IMR-90 (cell line): Measurements from ENCODE around the gene TLR1. TPM values are rescaled to one million over a fixed set of nuclear protein-coding genes. Genes with fewer than 3 reads are reported as not detected.

ENCODE experiments used
- ATAC-seq: fragments of 200-7000 bp; cut with Tn5 transposase; 2 replicates; pipeline ENCODE4 v1.9.1; 2020; ENCODE audit warnings: low read depth, mild to moderate bottlenecking, moderate library complexity
- BruUV-seq: library from RNA; stranded (reverse); fragments of 400-500 nt; replicated peaks from 2 replicates; lab custom pipeline; 2021; lab: Mats Ljungman, UMichigan
- CTCF ChIA-PET: fragments of 300-600 bp; formaldehyde crosslinking; extraction: SDS; loops from one replicate; lab custom pipeline; 2021; ENCODE audit warnings: antibody characterized with exemption; lab: Yijun Ruan, JAX
- POLR2A ChIA-PET: fragments of 300-600 bp; sonication (Branson Sonifier 250); formaldehyde crosslinking; loops from one replicate; lab custom pipeline; 2022; ENCODE audit warnings: antibody characterized with exemption; ENCODE audit not compliant: unreplicated experiment; lab: Charles Lee
- DNase-seq: peaks from one replicate; pipeline ENCODE4 v3.0.0; 2013
- H2AFZ ChIP-seq: replicated peaks from 2 replicates; pipeline ENCODE3; 2013; ENCODE audit warnings: low read length, mild to moderate bottlenecking; ENCODE audit not compliant: poor library complexity
- H2AK5ac ChIP-seq: 2 replicates; pipeline ENCODE4 v1.6.1; 2013; ENCODE audit warnings: low read depth, low read length, inconsistent platforms
- H2AK9ac ChIP-seq: replicated peaks from 2 replicates; pipeline ENCODE3; 2013; ENCODE audit warnings: mild to moderate bottlenecking, low read depth, low read length, moderate library complexity; ENCODE audit not compliant: poor library complexity
- H2BK120ac ChIP-seq: 2 replicates; pipeline ENCODE4 v1.6.1; 2013; ENCODE audit warnings: low read depth, low read length, inconsistent platforms
- H2BK15ac ChIP-seq: 3 replicates; pipeline ENCODE4 v1.6.1; 2013; ENCODE audit warnings: low read depth, low read length, inconsistent platforms
- H2BK20ac ChIP-seq: 2 replicates; pipeline ENCODE4 v1.6.1; 2013; ENCODE audit warnings: low read depth, mild to moderate bottlenecking, inconsistent platforms, low read length, moderate library complexity
- H2BK5ac ChIP-seq: 2 replicates; pipeline ENCODE4 v1.6.1; 2013; ENCODE audit warnings: mild to moderate bottlenecking, low read depth, low read length, inconsistent platforms; ENCODE audit not compliant: poor library complexity, severe bottlenecking
- H3K14ac ChIP-seq: replicated peaks from 2 replicates; pipeline ENCODE4 v1.6.1; 2013; ENCODE audit warnings: low read depth, low read length, inconsistent platforms
- H3K18ac ChIP-seq: 2 replicates; pipeline ENCODE4 v1.6.1; 2013; ENCODE audit warnings: low read depth, low read length, control low read depth
- H3K23ac ChIP-seq: 2 replicates; pipeline ENCODE4 v1.6.1; 2013; ENCODE audit warnings: low read depth, low read length, inconsistent platforms
- H3K27ac ChIP-seq: 2 replicates; pipeline ENCODE4 v1.5.1; 2013; ENCODE audit warnings: mild to moderate bottlenecking, control low read depth, low read length; ENCODE audit not compliant: insufficient read depth
- H3K27me3 ChIP-seq: 2 replicates; pipeline ENCODE4 v1.6.1; 2013; ENCODE audit warnings: low read length; ENCODE audit not compliant: control insufficient read depth, insufficient read depth
- H3K36me3 ChIP-seq: 2 replicates; pipeline ENCODE4 v1.6.1; 2013; ENCODE audit warnings: low read length, mixed read lengths; ENCODE audit not compliant: control insufficient read depth, insufficient read depth
- H3K4ac ChIP-seq: 2 replicates; pipeline ENCODE4 v1.6.1; 2013; ENCODE audit warnings: low read depth, low read length, inconsistent platforms
- H3K4me1 ChIP-seq: 2 replicates; pipeline ENCODE4 v1.6.1; 2013; ENCODE audit warnings: low read length, mixed read lengths; ENCODE audit not compliant: control insufficient read depth, insufficient read depth
- H3K4me2 ChIP-seq: 2 replicates; pipeline ENCODE4 v1.6.1; 2013; ENCODE audit warnings: low read depth, mild to moderate bottlenecking, control low read depth, low read length, moderate library complexity
- H3K4me3 ChIP-seq: 2 replicates; pipeline ENCODE4 v1.5.1; 2013; ENCODE audit warnings: low read depth, mild to moderate bottlenecking, control low read depth, low read length, moderate library complexity; ENCODE audit not compliant: insufficient read depth
- H3K56ac ChIP-seq: 2 replicates; pipeline ENCODE4 v1.6.1; 2013; ENCODE audit warnings: low read length, inconsistent platforms; ENCODE audit not compliant: insufficient read depth; ENCODE audit errors: extremely low read depth
- H3K79me1 ChIP-seq, 2 experiments: 2 replicates each; pipeline ENCODE4 v1.6.1; 2013; ENCODE audit warnings: low read length in 2 of 2, inconsistent platforms in 1 of 2, low read depth in 1 of 2
- H3K9ac ChIP-seq: 2 replicates; pipeline ENCODE4 v1.6.1; 2013; ENCODE audit warnings: low read depth, low read length, control low read depth
- H3K9me1 ChIP-seq: 2 replicates; pipeline ENCODE4 v1.6.1; 2013; ENCODE audit warnings: low read length, inconsistent platforms; ENCODE audit not compliant: insufficient read depth
- H3K9me3 ChIP-seq: 2 replicates; pipeline ENCODE4 v1.6.1; 2013; ENCODE audit warnings: low read length; ENCODE audit not compliant: control insufficient read depth, insufficient read depth
- H4K20me1 ChIP-seq: 2 replicates; pipeline ENCODE4 v1.6.1; 2013; ENCODE audit warnings: low read length, inconsistent platforms; ENCODE audit not compliant: insufficient read depth
- H4K5ac ChIP-seq: 2 replicates; pipeline ENCODE4 v1.6.1; 2013; ENCODE audit warnings: mild to moderate bottlenecking, low read depth, low read length, control low read depth
- H4K8ac ChIP-seq, 2 experiments: 2 replicates each; pipeline ENCODE4 v1.6.1; 2013; ENCODE audit warnings: low read depth in 2 of 2, low read length in 2 of 2, control low read depth in 1 of 2, inconsistent platforms in 1 of 2
- H4K91ac ChIP-seq: 2 replicates; pipeline ENCODE4 v1.6.1; 2013; ENCODE audit warnings: low read depth, low read length, inconsistent platforms; ENCODE audit not compliant: insufficient read depth
- CEBPB ChIP-seq: IDR thresholded peaks from 2 replicates; pipeline ENCODE4 v1.6.1; 2012; ENCODE audit warnings: low read depth, low read length, improper control_type of control experiment
- FOS ChIP-seq: fragments of 150-350 bp; IDR thresholded peaks from 2 replicates; pipeline ENCODE4 v1.6.1; 2016; ENCODE audit warnings: low read depth, low read length
- RAD21 ChIP-seq: IDR thresholded peaks from 2 replicates; pipeline ENCODE4 v1.6.1; 2012; ENCODE audit warnings: low read length, improper control_type of control experiment
- WGBS, 2 experiments: methylation state at CpG; one replicate each; pipeline versions ENCODE4 v1.1.5 to v1.1.7; 2013; ENCODE audit warnings: missing lambda C conversion rate in 2 of 2; ENCODE audit not compliant: insufficient read length in 1 of 2; ENCODE audit errors: extremely low coverage in 2 of 2; 5-methylcytosine and 5-hydroxymethylcytosine counted together
- dilution Hi-C: fragments of 300-500 bp; cut with HindIII; formaldehyde crosslinking; loops from one replicate; pipeline ENCODE4 v1.14.3; 2018; ENCODE audit warnings: low sequenced_read_pairs; ENCODE audit not compliant: unreplicated experiment
- in situ Hi-C: fragments of 300-500 bp; cut with MboI; formaldehyde crosslinking; loops from 3 replicates; pipeline ENCODE4 v1.14.3; 2019; ENCODE audit warnings: low sequenced_read_pairs, inconsistent platforms, mixed read lengths
- intact Hi-C: fragments of 100-400 bp; cut with micrococcal nuclease; formaldehyde crosslinking; loops from 2 replicates; pipeline ENCODE4 v1.10.0; 2022
- polyA plus RNA-seq, 3 experiments: library from polyadenylated mRNA; depleted of rRNA; stranded (reverse); fragments of >200 nt; gene quantifications; 2 replicates each; pipeline ENCODE4 v1.2.3, GENCODE V29; 2012; ENCODE audit warnings: low replicate concordance in 1 of 3
- total RNA-seq: library from RNA; depleted of rRNA; stranded (reverse); fragments of >200 nt; gene quantifications from 2 replicates; pipeline ENCODE4 v1.2.3, GENCODE V29; 2012

TLR1 gene
- total and polyA plus RNA-seq, 2 of the 4 experiments (the other 2 are of a cell fraction) = 0.24 to 1.1 TPM

GRCh38 chr4:38821739-38822138 is 17.1 kb upstream of the TLR1 start:
- DNase-seq (peak; percentile 61), ATAC-seq (peak; percentile 66)
- dilution Hi-C loops (no loop called here), intact Hi-C loops (no loop called here), in situ Hi-C loops (no loop called here)
- no peaks in the 10 kb centered on the region for H3K27me3 ChIP-seq
- no peak overlapping the region for H2AK9ac ChIP-seq
- no peak overlapping the region for H3K56ac ChIP-seq
- CTCF ChIA-PET = no interaction called here
- no peaks in the 10 kb centered on the region for H3K36me3 ChIP-seq
- H2BK20ac ChIP-seq = no peak overlapping the region
- H3K4me1 ChIP-seq = peaks cover 11% of the 10 kb centered on the region
- no peak overlapping the region for H3K14ac ChIP-seq
- no peak overlapping the region for H2AFZ ChIP-seq
- peak overlapping the region; percentile 1; the same call in 1 of the 2 replicates for H3K18ac ChIP-seq
- no peak overlapping the region for H3K23ac ChIP-seq
- no peak overlapping the region for H3K27ac ChIP-seq
- no peaks in the 10 kb centered on the region for H4K20me1 ChIP-seq
- no peaks in the 10 kb centered on the region for H3K79me1 ChIP-seq
- peak overlapping the region; percentile 25 for H4K91ac ChIP-seq
- H3K9ac ChIP-seq = no peak overlapping the region
- H3K9me3 ChIP-seq = 0 out of 2 replicates have a peak, but pooled peaks cover 4% of the 10 kb centered on the region
- no peak overlapping the region for H3K4me2 ChIP-seq
- H3K9me1 ChIP-seq = no peaks in the 10 kb centered on the region; the same call in 1 of the 2 replicates
- no peak overlapping the region for H3K4me3 ChIP-seq
- H4K5ac ChIP-seq = no peak overlapping the region
- TF ChIP-seq RAD21 = no peak
- no peak for TF ChIP-seq FOS
- peak; percentile 22; the same call in 1 of the 2 replicates for TF ChIP-seq CEBPB
- 0 out of 2 replicates have a peak overlapping the region, but pooled peaks have one; percentile 31 for H3K4ac ChIP-seq
- no CpG with 5 or more reads among the region's 3 CpGs for WGBS, 2 experiments
- H2BK5ac ChIP-seq = peak overlapping the region; percentile 58
- POLR2A ChIA-PET = no interaction called here
- no peak overlapping the region; the same call in 1 of the 2 replicates for H2AK5ac ChIP-seq
- no peak overlapping the region for H4K8ac ChIP-seq
- H2BK15ac ChIP-seq = no peak overlapping the region; the same call in 2 of the 3 replicates
- no TSS peak for BruUV-seq
- no peak overlapping the region; the same call in 1 of the 2 replicates for H2BK120ac ChIP-seq
